OCI-M2 (cell line): Measurements from ENCODE around the gene C16orf89.
"Not testable (repeated sequence)": the region's sequence is repeated elsewhere in the genome, so short reads cannot be mapped to it uniquely, and the experiment has no call there.

ENCODE experiments used
- DNase-seq: peaks from one replicate; lab custom pipeline; 2025; ENCODE audit not compliant: unreplicated experiment; lab: John Stamatoyannopoulos, UW

C16orf89 gene, protein sequence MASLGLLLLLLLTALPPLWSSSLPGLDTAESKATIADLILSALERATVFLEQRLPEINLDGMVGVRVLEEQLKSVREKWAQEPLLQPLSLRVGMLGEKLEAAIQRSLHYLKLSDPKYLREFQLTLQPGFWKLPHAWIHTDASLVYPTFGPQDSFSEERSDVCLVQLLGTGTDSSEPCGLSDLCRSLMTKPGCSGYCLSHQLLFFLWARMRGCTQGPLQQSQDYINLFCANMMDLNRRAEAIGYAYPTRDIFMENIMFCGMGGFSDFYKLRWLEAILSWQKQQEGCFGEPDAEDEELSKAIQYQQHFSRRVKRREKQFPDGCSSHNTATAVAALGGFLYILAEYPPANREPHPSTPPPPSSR

DNA sequence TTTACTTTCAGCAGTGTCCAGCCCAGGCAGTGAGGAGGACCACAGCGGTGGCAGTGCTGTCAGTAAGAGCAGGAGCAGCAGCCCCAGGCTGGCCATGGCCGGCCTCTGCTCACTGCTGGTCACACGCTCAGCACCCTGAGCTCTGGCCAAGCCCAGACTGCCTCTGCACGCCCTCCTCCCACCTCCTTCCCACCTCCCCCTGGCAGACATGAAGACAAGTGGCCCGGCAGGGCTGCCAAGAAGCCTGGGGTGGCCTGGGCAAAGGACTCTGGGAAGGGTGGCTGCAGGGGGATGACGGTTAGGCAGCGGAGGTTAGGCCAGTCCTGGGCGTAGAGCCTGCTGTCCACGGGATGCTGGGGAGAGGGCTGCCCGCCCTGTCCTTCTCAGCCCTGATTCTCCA is at the start of gene C16orf89:
Gene C16orf89 (minus strand): TSS at position 144 of the 400 bp plus-strand sequence. CDS start 48 bp downstream, at position 96.
- no peak for DNase-seq

DNA sequence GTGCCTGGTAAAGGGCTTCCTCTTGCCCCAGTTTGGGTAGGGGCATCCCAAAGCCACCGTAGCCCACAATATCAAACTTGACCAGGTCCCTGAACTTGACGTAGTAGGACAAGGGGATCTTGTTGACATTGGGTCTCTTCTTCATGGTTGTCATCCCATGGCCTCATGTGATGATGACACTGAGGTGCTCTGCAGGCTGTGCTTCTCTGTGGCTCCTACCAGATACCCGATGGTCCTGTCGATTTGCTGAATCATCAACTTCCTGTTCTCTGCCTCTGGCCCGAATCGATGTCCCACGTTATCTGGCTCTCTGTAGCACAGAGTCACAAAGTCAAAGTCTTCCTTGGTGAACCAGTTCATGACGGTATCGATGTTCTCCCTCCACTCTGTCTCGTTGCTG is 45.2 kb upstream of the C16orf89 start:
- not testable (repeated sequence) for DNase-seq

DNA sequence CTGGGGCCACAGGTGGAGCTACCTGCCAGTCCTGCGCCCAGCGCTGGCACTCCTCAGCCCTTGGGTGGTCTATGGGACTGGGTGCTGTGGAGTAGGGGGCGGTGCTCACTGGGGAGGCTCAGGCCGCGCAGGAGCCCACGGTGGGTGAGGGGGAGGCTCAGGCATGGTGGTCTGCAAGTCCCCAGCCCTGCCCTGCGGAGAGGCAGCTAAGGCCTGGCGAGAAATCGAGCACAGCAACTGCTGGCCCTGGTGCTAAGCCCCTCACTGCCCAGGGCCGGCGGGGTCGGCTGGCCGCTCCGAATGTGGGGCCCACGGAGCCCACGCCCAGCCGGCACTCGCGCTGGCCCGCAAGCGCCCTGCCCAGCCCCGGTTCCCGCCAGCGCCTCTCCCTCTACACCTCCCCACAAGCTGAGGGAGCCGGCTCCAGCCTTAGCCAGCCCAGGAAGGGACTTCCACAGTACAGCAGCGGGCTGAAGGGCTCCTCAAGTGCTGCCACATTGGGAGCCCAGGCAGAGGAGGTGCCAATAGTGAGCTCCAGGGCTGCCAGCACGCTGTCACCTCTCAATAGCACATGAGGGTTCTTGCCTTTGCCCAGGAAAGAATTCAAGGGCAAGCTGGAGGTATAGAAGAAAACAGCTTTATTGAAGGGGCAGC is 42.9 kb upstream of the C16orf89 start:
- DNase-seq = no peak

GRCh38 chr16:5105039-5105438 is 39.3 kb upstream of the C16orf89 start:
- not testable (repeated sequence) for DNase-seq

- not testable (repeated sequence) for DNase-seq
These were observed 37.7 kb upstream of the C16orf89 start for GRCh38 chr16:5103296-5104032.

GRCh38 chr16:5099174-5099573 is 33.4 kb upstream of the C16orf89 start:
- DNase-seq = not testable (repeated sequence)

- DNase-seq = not testable (repeated sequence)
These were observed 32.7 kb upstream of the C16orf89 start for GRCh38 chr16:5098221-5099159.

DNA sequence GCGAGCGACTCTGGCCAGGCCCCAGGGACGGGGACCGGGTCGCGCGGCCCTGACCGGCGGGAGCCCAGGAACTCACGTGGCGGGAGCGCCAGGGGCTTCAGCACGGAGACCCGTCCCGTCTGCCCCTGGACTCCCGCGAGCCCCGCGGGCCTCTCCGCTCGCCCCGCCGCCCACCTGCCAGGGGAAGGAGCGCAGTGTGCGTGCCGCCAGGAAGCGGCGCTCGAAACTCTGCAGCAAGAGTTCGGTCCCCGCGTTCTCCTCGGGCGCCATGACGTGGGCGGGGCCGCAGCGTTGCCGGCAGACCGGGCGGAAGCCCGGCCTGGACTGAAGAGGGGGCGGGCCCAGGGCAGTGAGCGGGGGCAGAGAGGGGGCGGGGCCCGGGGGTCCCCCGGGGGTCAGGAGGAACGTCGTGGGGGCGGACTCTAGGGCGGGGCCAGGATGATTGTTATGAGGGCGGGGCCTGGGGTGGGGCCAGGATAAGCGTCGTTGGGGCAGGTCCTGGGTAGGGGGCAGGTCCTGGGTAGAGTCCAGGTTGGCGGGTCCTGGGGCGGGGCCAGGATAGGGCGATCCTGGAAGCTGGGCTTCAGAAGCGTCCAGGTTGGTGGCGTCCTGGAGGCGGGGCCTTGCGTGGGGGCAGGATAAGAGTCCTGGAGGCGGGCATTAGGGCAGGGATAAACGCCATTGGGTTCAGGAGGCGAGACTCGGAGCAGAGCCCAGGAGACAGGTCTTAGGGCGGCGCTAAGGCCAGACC is 31.9 kb upstream of the C16orf89 start, which contains the start of gene EEF2KMT:
Gene EEF2KMT (minus strand): TSS at position 326 of the 751 bp plus-strand sequence. CDS start 56 bp downstream, at position 270.
- peak; percentile 96 for DNase-seq

GRCh38 chr16:5097061-5097469 is 31.3 kb upstream of the C16orf89 start:
- not testable (repeated sequence) for DNase-seq

DNA sequence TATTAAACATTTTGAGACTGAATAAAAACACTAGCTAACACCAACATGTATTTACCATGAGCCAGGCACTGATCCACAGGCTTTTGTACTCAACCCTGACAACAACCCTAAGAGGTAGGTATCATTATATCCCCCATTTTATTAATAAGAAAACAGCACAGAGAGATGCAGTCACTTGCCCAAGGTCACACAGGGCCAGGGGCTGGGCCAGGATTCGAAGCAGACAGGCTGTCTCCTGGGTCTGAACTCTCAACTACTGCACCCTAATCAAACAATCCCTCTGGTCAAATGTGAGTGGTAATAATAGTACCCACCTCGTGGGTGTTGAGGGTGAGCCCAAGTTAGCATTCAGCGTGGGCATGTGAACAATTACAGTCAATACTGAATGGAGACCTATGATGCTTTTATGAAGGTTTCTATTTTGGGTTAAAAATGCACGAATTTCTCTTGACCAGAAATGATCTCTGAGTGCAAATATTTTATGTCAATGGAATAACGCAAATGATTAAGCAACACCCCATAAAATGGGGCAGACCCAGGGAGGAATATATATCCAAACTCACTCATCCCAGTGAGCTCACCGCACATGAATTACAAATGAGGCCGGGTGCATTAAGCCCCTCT is 30.8 kb upstream of the C16orf89 start:
- not testable (repeated sequence) for DNase-seq

GRCh38 chr16:5095145-5095830 is 29.5 kb upstream of the C16orf89 start:
- not testable (repeated sequence) for DNase-seq

DNA sequence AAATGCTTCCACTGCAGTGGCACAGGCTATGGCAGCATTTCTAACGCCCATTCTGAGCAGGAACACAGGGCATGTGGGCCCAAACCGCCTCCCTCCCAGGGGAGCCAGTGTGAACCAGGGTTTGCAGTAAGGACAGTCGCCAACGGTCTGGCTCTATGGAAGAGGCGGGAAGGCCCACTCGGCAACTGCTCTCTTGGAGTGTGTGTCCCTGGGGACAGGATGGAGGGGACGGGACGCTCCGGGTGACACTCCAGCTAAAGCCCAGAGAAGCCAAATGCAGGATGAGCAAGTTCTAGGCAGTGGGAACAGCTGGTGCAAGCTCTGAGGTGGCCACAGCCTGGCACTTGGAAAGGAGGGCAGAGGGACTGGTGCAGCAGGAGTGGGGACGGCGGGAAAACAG is 28.0 kb upstream of the C16orf89 start:
- DNase-seq = not testable (repeated sequence)

DNA sequence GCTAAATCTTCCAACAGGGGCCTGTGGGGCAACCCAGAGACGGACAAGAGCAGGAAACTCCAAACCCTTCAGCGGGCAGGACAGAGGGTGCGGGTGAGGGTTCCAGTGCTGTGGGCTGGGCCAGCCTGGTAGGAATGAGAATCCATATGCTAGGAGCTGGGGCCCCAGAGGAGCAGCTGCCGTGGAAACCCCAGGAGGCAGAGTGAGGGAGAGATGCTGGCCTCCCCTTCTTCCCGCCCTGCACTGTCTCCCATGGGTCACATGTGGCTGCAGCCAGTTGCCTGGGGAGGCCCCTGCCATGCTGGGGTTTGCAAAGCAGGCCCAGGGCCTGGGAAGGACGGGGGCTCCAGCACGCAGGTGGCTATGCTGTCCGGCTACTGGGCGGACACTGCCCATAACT is 27.3 kb upstream of the C16orf89 start:
- DNase-seq = not testable (repeated sequence)

- not testable (repeated sequence) for DNase-seq
These were observed 24.8 kb upstream of the C16orf89 start for GRCh38 chr16:5090592-5090991.

GRCh38 chr16:5089911-5090555 is 24.3 kb upstream of the C16orf89 start:
- not testable (repeated sequence) for DNase-seq

DNA sequence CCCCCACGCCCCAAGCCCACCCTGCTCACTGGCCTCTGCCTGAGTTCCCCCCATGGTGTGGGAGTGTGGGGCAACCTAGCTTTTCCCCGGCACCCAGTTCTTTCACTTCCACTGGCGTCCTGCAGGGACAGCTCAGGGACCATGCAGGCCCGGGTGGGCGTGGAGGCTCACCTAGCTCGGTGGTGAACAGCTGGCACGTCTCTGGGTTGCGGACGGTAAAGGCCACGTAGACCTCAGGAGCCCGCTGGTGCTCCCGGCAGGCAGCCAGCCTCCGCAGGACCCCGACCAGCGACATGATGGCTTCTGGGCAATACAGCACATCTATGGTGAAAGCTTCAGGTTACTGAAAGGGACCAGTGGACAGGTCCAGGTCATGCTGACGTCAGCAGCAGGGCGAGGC is 23.2 kb upstream of the C16orf89 start:
- DNase-seq = not testable (repeated sequence)

DNA sequence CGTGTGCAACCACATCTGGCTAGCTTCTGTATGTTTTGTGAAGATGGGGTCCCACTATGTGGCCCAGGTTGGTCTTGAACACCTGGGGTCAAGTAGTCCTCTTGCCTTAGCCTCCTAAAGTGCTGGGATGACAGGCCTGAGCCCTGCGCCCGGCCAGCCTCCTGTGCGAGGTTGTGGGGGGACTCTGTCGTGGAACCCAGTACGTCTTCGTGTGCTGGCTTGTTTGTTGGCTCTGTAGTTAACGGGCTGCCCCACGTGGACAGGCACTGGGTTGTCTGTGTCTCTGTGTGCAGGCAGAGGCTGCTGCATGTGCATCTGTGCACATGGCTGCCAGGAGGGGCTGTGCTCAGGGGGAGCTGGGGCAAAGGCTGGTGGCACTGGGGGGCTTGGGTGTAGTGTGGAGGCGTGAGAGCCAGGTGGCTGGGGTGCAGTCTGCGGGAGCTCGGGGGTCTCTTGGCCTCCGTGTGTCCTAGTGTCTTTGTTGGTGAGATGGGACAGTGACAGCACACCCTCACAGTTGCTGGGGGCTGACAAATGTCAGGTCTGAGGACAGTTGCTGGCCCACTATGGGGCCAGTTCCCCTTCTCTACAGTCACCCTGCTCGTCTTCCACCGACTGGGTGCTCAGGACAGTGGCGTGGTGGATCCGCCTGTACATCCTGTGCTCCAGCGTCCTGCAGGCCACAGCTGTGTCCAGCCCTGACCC is 22.5 kb upstream of the C16orf89 start:
- DNase-seq = not testable (repeated sequence)
